Naive thymus-derived CD8-positive, alpha-beta T cell (primary cell): ENCODE measurements around the gene ANKRD13D. TPM values are rescaled to one million over a fixed set of nuclear protein-coding genes. Genes with fewer than 3 reads are reported as not detected.
A peak's percentile ranks its signal among the peaks of the same experiment; 100 is the strongest.

Experiments used
- ATAC-seq, 2 donors: fragments of 150-1000 bp; cut with Tn5 transposase in 1 of 2; sonication (Bioruptor Pico), chemical (Tn5 transposase) in 1 of 2; 1 replicate in 1 of 2; 2 replicates in 1 of 2; pipeline ENCODE4 v1.10.0; 2021; ENCODE audit warnings: mild to moderate bottlenecking in 2 of 2, moderate library complexity in 2 of 2
- POLR2A ChIA-PET: fragments of 350-600 bp; sonication (Branson Sonifier 250); formaldehyde crosslinking; loops from one replicate; lab custom pipeline; 2021; ENCODE audit warnings: antibody characterized with exemption; lab: Charles Lee
- DNase-seq, 10 donors: peaks; one replicate each; pipeline versions ENCODE4 v3.0.0 to v3.0.0-alpha.2; 2020 to 2022
- H3K27ac Mint-ChIP-seq, 10 donors: one replicate each; pipeline ENCODE4 v1.8.0; 2020 to 2022; ENCODE audit warnings: mild to moderate bottlenecking in 10 of 10, mixed read lengths in 10 of 10, moderate library complexity in 4 of 10, inconsistent platforms in 1 of 10
- H3K27me3 Mint-ChIP-seq, 5 donors: one replicate each; pipeline ENCODE4 v1.8.0; 2021 to 2022; ENCODE audit warnings: mixed read lengths in 5 of 5
- H3K36me3 Mint-ChIP-seq, 3 donors: one replicate each; pipeline ENCODE4 v1.8.0; 2020 to 2022; ENCODE audit warnings: mixed read lengths in 3 of 3, mild to moderate bottlenecking in 2 of 3, inconsistent platforms in 1 of 3
- H3K4me1 Mint-ChIP-seq, 4 donors: one replicate each; pipeline ENCODE4 v1.8.0; 2021 to 2022; ENCODE audit warnings: mixed read lengths in 4 of 4
- H3K4me3 Mint-ChIP-seq, 10 donors: one replicate each; pipeline ENCODE4 v1.8.0; 2020 to 2022; ENCODE audit warnings: mild to moderate bottlenecking in 10 of 10, mixed read lengths in 10 of 10, moderate library complexity in 6 of 10, inconsistent platforms in 1 of 10
- H3K9me3 Mint-ChIP-seq, 9 donors: one replicate each; pipeline ENCODE4 v1.8.0; 2020 to 2022; ENCODE audit warnings: mixed read lengths in 9 of 9, mild to moderate bottlenecking in 3 of 9, inconsistent platforms in 1 of 9, moderate library complexity in 1 of 9
- polyA plus RNA-seq, 3 donors: library from polyadenylated mRNA; unstranded; fragments of 300-500 nt; fragmentation: Illumina TruSeq; gene quantifications; one replicate each; pipeline ENCODE4 v1.2.3, GENCODE V29; 2021
- total RNA-seq, 8 experiments: library from RNA in 2 of 8; stranded (reverse) in 2 of 8; gene quantifications; one replicate each; pipeline ENCODE4 v1.2.3 and lab custom pipeline; 2021 to 2026

Gene ANKRD13D
- total and polyA plus RNA-seq, 5 experiments from 2014 or later: 6.0 to 206 (median 18.3) TPM

- DNase-seq (no peak), ATAC-seq (no peak)
- no peaks in the 10 kb centered on the region for H3K27me3 Mint-ChIP-seq
- H3K4me1 Mint-ChIP-seq: peaks cover 13 to 38% (median 25%) of the 10 kb centered on the region in 4 donors
- H3K4me3 Mint-ChIP-seq: no peak overlapping the region
- peaks cover 0 to 8% (median 1%) of the 10 kb centered on the region in 9 donors for H3K9me3 Mint-ChIP-seq
- peaks cover 8 to 40% (median 15%) of the 10 kb centered on the region in 3 donors for H3K36me3 Mint-ChIP-seq
- peak overlapping the region in 1 of 10 donors; percentile 71 for H3K27ac Mint-ChIP-seq
- POLR2A ChIA-PET: interaction anchor here (8.5 to 49.2 kb wide), 2 partner anchors 12 to 23 kb away, joined by 85 to 2293 read pairs; partner anchors contain the start of genes ANKRD13D and GRK2
These were observed 12.3 kb downstream of the ANKRD13D start for GRCh38 chr11:67301313-67301921.

- H3K27ac Mint-ChIP-seq: peak overlapping the region in 8 of 10 donors; percentile 40 to 83 (median 73)
- H3K9me3 Mint-ChIP-seq: peaks cover 0 to 2% (median 0%) of the 10 kb centered on the region in 9 donors
- peaks cover 10 to 34% (median 22%) of the 10 kb centered on the region in 4 donors for H3K4me1 Mint-ChIP-seq
- no peak for ATAC-seq
- peaks cover 1 to 34% (median 9%) of the 10 kb centered on the region in 3 donors for H3K36me3 Mint-ChIP-seq
- DNase-seq: no peak
- H3K4me3 Mint-ChIP-seq: peak overlapping the region; percentile 44 to 80 (median 61)
- H3K27me3 Mint-ChIP-seq: no peaks in the 10 kb centered on the region
- POLR2A ChIA-PET: interaction anchor here (0.6 to 49.2 kb wide), 7 partner anchors 12 to 135 kb away, joined by 3 to 2293 read pairs (median 5); partner anchors contain the start of genes ANKRD13D, GRK2, POLD4 and PTPRCAP
These were observed 12.9 kb downstream of the ANKRD13D start for GRCh38 chr11:67301951-67302516.

- Mint-ChIP-seq H3K36me3 (peaks cover 0 to 28% (median 9%) of the 10 kb centered on the region in 3 donors), H3K4me1 (peaks cover 10 to 34% (median 22%) of the 10 kb centered on the region in 4 donors), H3K9me3 (no peaks in the 10 kb centered on the region), H3K4me3 (peak overlapping the region; percentile 44 to 80 (median 61)), H3K27ac (peak overlapping the region in 9 of 10 donors; percentile 40 to 83 (median 72)), H3K27me3 (no peaks in the 10 kb centered on the region)
- peak; percentile 40 to 55 for ATAC-seq
- POLR2A ChIA-PET: interaction anchor here (0.5 to 49.2 kb wide), 11 partner anchors 11 to 459 kb away, joined by 3 to 2293 read pairs (median 3); partner anchors contain the start of genes ANKRD13D, GRK2, KDM2A and POLD4
- peak in 1 of 10 donors; percentile 30 for DNase-seq
These were observed 13.5 kb downstream of the ANKRD13D start for GRCh38 chr11:67302571-67303131.

GRCh38 chr11:67303132-67303834 lies 14.2 kb downstream of the ANKRD13D start, which contains the start of gene SSH3:
TSS of gene SSH3 (plus strand) at chr11:67303530. CDS start at chr11:67303626, 96 bp downstream.
- POLR2A ChIA-PET: interaction anchor here (0.5 to 49.2 kb wide), 12 partner anchors 11 to 460 kb away, joined by 3 to 2293 read pairs (median 4); partner anchors contain the start of genes ANKRD13D, GRK2, KDM2A and POLD4
- H3K27me3 Mint-ChIP-seq: no peaks in the 10 kb centered on the region
- DNase-seq: peak in 4 of 10 donors; percentile 26 to 49 (median 37)
- H3K4me1 Mint-ChIP-seq: peaks cover 9 to 32% (median 20%) of the 10 kb centered on the region in 4 donors
- peak within 1 kb of the TSS in 9 of 10 donors; percentile 40 to 83 (median 72) for H3K27ac Mint-ChIP-seq
- peak; percentile 67 to 80 for ATAC-seq
- no peaks in the 10 kb centered on the region for H3K9me3 Mint-ChIP-seq
- peak within 1 kb of the TSS; percentile 44 to 80 (median 66) for H3K4me3 Mint-ChIP-seq
- H3K36me3 Mint-ChIP-seq: peaks cover 0 to 22% (median 6%) of the 10 kb centered on the region in 3 donors

GRCh38 chr11:67303835-67304411 lies 14.8 kb downstream of the ANKRD13D start:
- Mint-ChIP-seq H3K4me3 (peak overlapping the region; percentile 36 to 80 (median 63)), H3K4me1 (peaks cover 4 to 26% (median 15%) of the 10 kb centered on the region in 4 donors), H3K9me3 (no peaks in the 10 kb centered on the region), H3K36me3 (peaks cover 0 to 15% (median 0%) of the 10 kb centered on the region in 3 donors), H3K27me3 (no peaks in the 10 kb centered on the region), H3K27ac (peak overlapping the region in 1 of 10 donors; percentile 70)
- peak; percentile 47 to 52 for ATAC-seq
- peak in 2 of 10 donors; percentile 19 to 31 for DNase-seq
- POLR2A ChIA-PET: interaction anchor here (0.8 to 49.2 kb wide), 10 partner anchors 10 to 988 kb away, joined by 3 to 2293 read pairs (median 6); partner anchors contain the start of genes ANKRD13D, GRK2, KDM2A and POLD4

- Mint-ChIP-seq H3K27me3 (no peaks in the 10 kb centered on the region), H3K27ac (peak overlapping the region in 6 of 10 donors; percentile 11 to 63 (median 52)), H3K9me3 (no peaks in the 10 kb centered on the region), H3K4me1 (peaks cover 4 to 24% (median 15%) of the 10 kb centered on the region in 4 donors), H3K4me3 (peak overlapping the region in 8 of 10 donors; percentile 33 to 80 (median 61)), H3K36me3 (peaks cover 0 to 13% (median 0%) of the 10 kb centered on the region in 3 donors)
- ATAC-seq (no peak), DNase-seq (no peak)
- POLR2A ChIA-PET: interaction anchor here (0.6 to 49.2 kb wide), 9 partner anchors 9 to 989 kb away, joined by 3 to 2293 read pairs (median 5); partner anchors contain the start of genes ANKRD13D, GRK2, POLD4 and PTPRCAP
These were observed 15.5 kb downstream of the ANKRD13D start for GRCh38 chr11:67304511-67305113.

GRCh38 chr11:67306769-67307544 lies 17.9 kb downstream of the ANKRD13D start:
- POLR2A ChIA-PET: interaction anchor here (0.6 to 49.2 kb wide), 4 partner anchors 10 to 242 kb away, joined by 3 to 2293 read pairs (median 3); partner anchors contain the start of genes ANKRD13D and GRK2
- H3K27me3 Mint-ChIP-seq: no peaks in the 10 kb centered on the region
- no peak overlapping the region for H3K27ac Mint-ChIP-seq
- no peaks in the 10 kb centered on the region for H3K9me3 Mint-ChIP-seq
- DNase-seq: no peak
- H3K4me1 Mint-ChIP-seq: peaks cover 6 to 30% (median 19%) of the 10 kb centered on the region in 4 donors
- peak overlapping the region in 1 of 10 donors; percentile 7 for H3K4me3 Mint-ChIP-seq
- H3K36me3 Mint-ChIP-seq: no peaks in the 10 kb centered on the region
- ATAC-seq: no peak

GRCh38 chr11:67307545-67308001 lies 18.5 kb downstream of the ANKRD13D start:
- Mint-ChIP-seq H3K4me3 (no peak overlapping the region), H3K27ac (peak overlapping the region in 1 of 10 donors; percentile 7)
- DNase-seq: no peak

GRCh38 chr11:67308031-67308866 lies 19.1 kb downstream of the ANKRD13D start:
- H3K36me3 Mint-ChIP-seq: no peaks in the 10 kb centered on the region
- H3K27ac Mint-ChIP-seq: peak overlapping the region in 1 of 10 donors; percentile 27
- no peak overlapping the region for H3K4me3 Mint-ChIP-seq
- H3K27me3 Mint-ChIP-seq: no peaks in the 10 kb centered on the region
- H3K9me3 Mint-ChIP-seq: no peaks in the 10 kb centered on the region
- POLR2A ChIA-PET: interaction anchor here (1.1 to 49.2 kb wide), 4 partner anchors 9 to 30 kb away, joined by 3 to 2293 read pairs (median 4); partner anchors contain the start of genes ANKRD13D and GRK2
- DNase-seq (no peak), ATAC-seq (no peak)
- peaks cover 15 to 34% (median 25%) of the 10 kb centered on the region in 4 donors for H3K4me1 Mint-ChIP-seq

More at GRCh38 chr11:67307545-67308001, 18.5 kb downstream of the ANKRD13D start:
- Mint-ChIP-seq H3K27me3 (no peaks in the 10 kb centered on the region), H3K9me3 (no peaks in the 10 kb centered on the region), H3K4me1 (peaks cover 10 to 32% (median 21%) of the 10 kb centered on the region in 4 donors), H3K36me3 (no peaks in the 10 kb centered on the region)
- ATAC-seq: no peak
- POLR2A ChIA-PET: interaction anchor here (0.6 to 49.2 kb wide), 4 partner anchors 8 to 242 kb away, joined by 3 to 2293 read pairs (median 3); partner anchors contain the start of genes ANKRD13D and GRK2
